H9 (cell line): ENCODE measurements around the gene ADAM33. TPM values are rescaled to one million over a fixed set of nuclear protein-coding genes. Genes with fewer than 3 reads are reported as not detected.

Experiments
- DNase-seq: peaks from one replicate; pipeline ENCODE4 v3.0.0-alpha.2; 2017
- H2AFZ ChIP-seq: one replicate; pipeline ENCODE4 v1.6.1; 2013; ENCODE audit warnings: mild to moderate bottlenecking, low read length, control low read depth, moderate library complexity
- H2AK5ac ChIP-seq: 2 replicates; pipeline ENCODE4 v1.6.1; 2013; ENCODE audit warnings: low read length, control low read depth, mixed read lengths; ENCODE audit not compliant: insufficient read length
- H2BK120ac ChIP-seq: one replicate; pipeline ENCODE4 v1.6.1; 2013; ENCODE audit warnings: low read depth, mild to moderate bottlenecking, low read length, control low read depth, inconsistent platforms; ENCODE audit not compliant: poor library complexity, severe bottlenecking
- H2BK12ac ChIP-seq: 2 replicates; pipeline ENCODE4 v1.6.1; 2013; ENCODE audit warnings: low read length, control low read depth, mixed read lengths, low read depth; ENCODE audit not compliant: insufficient read length
- H2BK15ac ChIP-seq: 2 replicates; pipeline ENCODE4 v1.6.1; 2013; ENCODE audit warnings: low read depth, low read length, control low read depth
- H2BK20ac ChIP-seq: one replicate; pipeline ENCODE4 v1.6.1; 2013; ENCODE audit warnings: low read depth, mild to moderate bottlenecking, low read length, control low read depth, inconsistent platforms; ENCODE audit not compliant: poor library complexity, severe bottlenecking
- H2BK5ac ChIP-seq: 2 replicates; pipeline ENCODE4 v1.6.1; 2013; ENCODE audit warnings: low read length, control low read depth, mixed read lengths; ENCODE audit not compliant: insufficient read length
- H3K14ac ChIP-seq: 2 replicates; pipeline ENCODE4 v1.6.1; 2013; ENCODE audit warnings: low read length, control low read depth; ENCODE audit not compliant: insufficient read depth
- H3K18ac ChIP-seq: 2 replicates; pipeline ENCODE4 v1.6.1; 2013; ENCODE audit warnings: low read depth, mild to moderate bottlenecking, mixed read lengths, low read length, control low read depth; ENCODE audit not compliant: insufficient read length
- H3K23ac ChIP-seq: 2 replicates; pipeline ENCODE4 v1.6.1; 2013; ENCODE audit warnings: low read length, control low read depth, mixed read lengths, low read depth; ENCODE audit not compliant: insufficient read length
- H3K23me2 ChIP-seq: 2 replicates; pipeline ENCODE4 v1.6.1; 2013; ENCODE audit warnings: low read depth, mild to moderate bottlenecking, mixed read lengths, low read length, control low read depth; ENCODE audit not compliant: insufficient read length, poor library complexity, severe bottlenecking
- H3K27ac ChIP-seq: 2 replicates; pipeline ENCODE4 v1.5.1; 2013; ENCODE audit warnings: low read length, control low read depth, mixed read lengths, low read depth; ENCODE audit not compliant: insufficient read length
- H3K27me3 ChIP-seq: 2 replicates; pipeline ENCODE4 v1.6.1; 2013; ENCODE audit warnings: low read length, control low read depth, inconsistent platforms; ENCODE audit not compliant: insufficient read depth
- H3K4ac ChIP-seq: 2 replicates; pipeline ENCODE4 v1.6.1; 2013; ENCODE audit warnings: low read depth, mild to moderate bottlenecking, control low read depth, inconsistent platforms, low read length, moderate library complexity
- H3K4me1 ChIP-seq: 2 replicates; pipeline ENCODE4 v1.6.1; 2013; ENCODE audit warnings: low read length, control low read depth, inconsistent platforms; ENCODE audit not compliant: insufficient read depth
- H3K4me2 ChIP-seq: 2 replicates; pipeline ENCODE4 v1.6.1; 2013; ENCODE audit warnings: low read length, control low read depth, mixed read lengths; ENCODE audit not compliant: insufficient read length, insufficient read depth
- H3K56ac ChIP-seq: 2 replicates; pipeline ENCODE4 v1.6.1; 2013; ENCODE audit warnings: low read depth, mild to moderate bottlenecking, mixed read lengths, low read length, control low read depth; ENCODE audit not compliant: insufficient read length
- H3K79me1 ChIP-seq: 2 replicates; pipeline ENCODE4 v1.6.1; 2013; ENCODE audit warnings: low read depth, mild to moderate bottlenecking, moderate library complexity, low read length, control low read depth, inconsistent platforms; ENCODE audit not compliant: insufficient read depth, poor library complexity, severe bottlenecking
- H3K79me2 ChIP-seq: 2 replicates; pipeline ENCODE4 v1.6.1; 2013; ENCODE audit warnings: low read length, control low read depth, inconsistent platforms; ENCODE audit not compliant: insufficient read depth
- H3K9ac ChIP-seq: 2 replicates; pipeline ENCODE4 v1.6.1; 2013; ENCODE audit warnings: low read length, control low read depth, mixed read lengths; ENCODE audit not compliant: insufficient read length; ENCODE audit errors: extremely low read depth
- H3K9me3 ChIP-seq: one replicate; pipeline ENCODE4 v1.6.1; 2013; ENCODE audit warnings: low read depth, low read length, inconsistent platforms; ENCODE audit not compliant: control insufficient read depth
- H3T11ph ChIP-seq: one replicate; pipeline ENCODE4 v1.6.1; 2013; ENCODE audit warnings: mild to moderate bottlenecking, low read length, control low read depth, inconsistent platforms
- H4K20me1 ChIP-seq: one replicate; pipeline ENCODE4 v1.6.1; 2013; ENCODE audit not compliant: control insufficient read depth, insufficient read length, insufficient read depth
- H4K5ac ChIP-seq: 2 replicates; pipeline ENCODE4 v1.6.1; 2013; ENCODE audit warnings: low read depth, mild to moderate bottlenecking, mixed read lengths, low read length, control low read depth; ENCODE audit not compliant: insufficient read length
- H4K8ac ChIP-seq: replicated peaks from 2 replicates; pipeline ENCODE4 v1.6.1; 2013; ENCODE audit warnings: low read length, control low read depth, mixed read lengths, low read depth; ENCODE audit not compliant: insufficient read length
- H4K91ac ChIP-seq: 2 replicates; pipeline ENCODE4 v1.6.1; 2013; ENCODE audit warnings: low read depth, mild to moderate bottlenecking, moderate library complexity, mixed read lengths, low read length, control low read depth; ENCODE audit not compliant: insufficient read length
- H3K27ac Mint-ChIP-seq, 3 experiments: 2 replicates in 2 of 3; 3 replicates in 1 of 3; pipeline ENCODE4 v1.8.0; 2020 to 2021; ENCODE audit warnings: mixed read lengths in 3 of 3, mild to moderate bottlenecking in 1 of 3, moderate library complexity in 1 of 3
- H3K27me3 Mint-ChIP-seq: 2 replicates; pipeline ENCODE4 v1.8.0; 2021; ENCODE audit warnings: low read depth, mild to moderate bottlenecking, moderate library complexity, mixed read lengths
- H3K36me3 Mint-ChIP-seq, 3 experiments: 2 replicates in 2 of 3; 3 replicates in 1 of 3; pipeline ENCODE4 v1.8.0; 2020 to 2021; ENCODE audit warnings: low read depth in 3 of 3, mixed read lengths in 3 of 3; ENCODE audit not compliant: insufficient read depth in 1 of 3
- H3K4me1 Mint-ChIP-seq, 2 experiments: 2 replicates each; pipeline ENCODE4 v1.8.0; 2020; ENCODE audit warnings: mixed read lengths in 2 of 2
- H3K4me3 Mint-ChIP-seq, 2 experiments: 2 replicates in 1 of 2; 3 replicates in 1 of 2; pipeline ENCODE4 v1.8.0; 2020 to 2021; ENCODE audit warnings: mild to moderate bottlenecking in 2 of 2, mixed read lengths in 2 of 2, moderate library complexity in 1 of 2
- H3K9me3 Mint-ChIP-seq, 2 experiments: 2 replicates in 1 of 2; 3 replicates in 1 of 2; pipeline ENCODE4 v1.8.0; 2020; ENCODE audit warnings: mild to moderate bottlenecking in 2 of 2, mixed read lengths in 2 of 2, moderate library complexity in 1 of 2
- WGBS: extraction: QIAGEN DNeasy Blood & Tissue Kit; methylation state at CpG from one replicate; pipeline ENCODE4 v1.1.7; 2013; ENCODE audit warnings: missing lambda C conversion rate, low lambda C conversion rate, mixed read lengths; ENCODE audit not compliant: insufficient read length; ENCODE audit errors: extremely low coverage; 5-methylcytosine and 5-hydroxymethylcytosine counted together
- total RNA-seq: library from RNA; stranded (reverse); gene quantifications from 2 replicates; pipeline ENCODE4 v1.2.1, GENCODE V29; 2021
- TF ChIP-seq, protein P1 (sequence below): fragments of 200-600 bp; sonication (generic); conservative IDR thresholded peaks from 3 replicates; pipeline ENCODE4 v1.8.0; 2021; ENCODE audit warnings: antibody characterized with exemption, mild to moderate bottlenecking

The ADAM33 gene
- total RNA-seq, 1 experiment from 2014 or later: 4.0 TPM

DNA sequence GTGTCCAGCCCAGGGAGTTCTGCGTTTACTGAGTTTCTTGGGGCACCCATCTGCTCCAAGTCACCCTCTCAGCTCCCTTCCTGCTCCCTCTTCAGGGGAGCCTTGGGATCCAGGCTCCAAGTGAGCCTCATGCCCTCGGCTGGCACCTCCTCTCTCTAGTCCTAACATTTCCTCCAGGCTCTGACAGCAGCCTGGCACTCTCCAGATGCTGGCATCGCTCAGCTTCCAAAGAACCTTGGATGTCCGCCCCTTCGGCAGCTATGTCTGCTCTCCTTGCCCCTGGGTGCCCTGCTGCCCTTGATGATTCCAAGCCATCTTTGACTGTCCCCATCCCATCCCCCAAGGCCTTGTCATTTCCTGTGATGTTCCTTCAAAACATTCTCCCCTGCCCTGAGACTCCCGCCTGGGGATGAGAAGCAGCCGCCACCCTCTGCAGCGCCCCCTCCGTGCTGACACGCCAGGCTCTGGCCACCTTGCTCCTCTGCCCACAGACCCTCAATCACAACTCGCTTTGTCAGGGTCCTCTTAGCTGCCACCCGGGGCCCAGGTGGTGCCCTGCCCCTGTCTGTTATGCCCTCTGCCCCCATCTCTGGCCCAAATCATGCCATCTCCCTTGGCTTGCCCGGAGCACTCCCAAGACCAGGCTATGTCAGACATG lies 12.0 kb downstream of the ADAM33 start:
- H3K23me2 ChIP-seq: no peaks in the 10 kb centered on the region
- no peak overlapping the region for H4K91ac ChIP-seq
- Mint-ChIP-seq H3K4me3 (no peak overlapping the region; a peak in 1 of 5 replicates), H3K27me3 (peaks cover 23% of the 10 kb centered on the region), H3K36me3 (0 out of 7 replicates have a peak, but pooled peaks cover 0 to 3% (median 0%) of the 10 kb centered on the region in 3 experiments), H3K4me1 (peaks cover 12 to 22% of the 10 kb centered on the region in 2 experiments), H3K9me3 (peaks cover 0 to 4% of the 10 kb centered on the region in 2 experiments; a peak in 1 of 5 replicates), H3K27ac (peak overlapping the region in 2 of 3 experiments; percentile 34 to 76; a peak in 1 of 7 replicates)
- H3K4me1 ChIP-seq: no peaks in the 10 kb centered on the region
- H3K23ac ChIP-seq: no peak overlapping the region
- no peak overlapping the region for H2BK12ac ChIP-seq
- H3K18ac ChIP-seq: no peak overlapping the region
- H4K20me1 ChIP-seq: no peaks in the 10 kb centered on the region
- no peak overlapping the region for H3K56ac ChIP-seq
- no peak overlapping the region for H4K8ac ChIP-seq
- no peaks in the 10 kb centered on the region for H3K79me2 ChIP-seq
- TF ChIP-seq, protein P1, sequence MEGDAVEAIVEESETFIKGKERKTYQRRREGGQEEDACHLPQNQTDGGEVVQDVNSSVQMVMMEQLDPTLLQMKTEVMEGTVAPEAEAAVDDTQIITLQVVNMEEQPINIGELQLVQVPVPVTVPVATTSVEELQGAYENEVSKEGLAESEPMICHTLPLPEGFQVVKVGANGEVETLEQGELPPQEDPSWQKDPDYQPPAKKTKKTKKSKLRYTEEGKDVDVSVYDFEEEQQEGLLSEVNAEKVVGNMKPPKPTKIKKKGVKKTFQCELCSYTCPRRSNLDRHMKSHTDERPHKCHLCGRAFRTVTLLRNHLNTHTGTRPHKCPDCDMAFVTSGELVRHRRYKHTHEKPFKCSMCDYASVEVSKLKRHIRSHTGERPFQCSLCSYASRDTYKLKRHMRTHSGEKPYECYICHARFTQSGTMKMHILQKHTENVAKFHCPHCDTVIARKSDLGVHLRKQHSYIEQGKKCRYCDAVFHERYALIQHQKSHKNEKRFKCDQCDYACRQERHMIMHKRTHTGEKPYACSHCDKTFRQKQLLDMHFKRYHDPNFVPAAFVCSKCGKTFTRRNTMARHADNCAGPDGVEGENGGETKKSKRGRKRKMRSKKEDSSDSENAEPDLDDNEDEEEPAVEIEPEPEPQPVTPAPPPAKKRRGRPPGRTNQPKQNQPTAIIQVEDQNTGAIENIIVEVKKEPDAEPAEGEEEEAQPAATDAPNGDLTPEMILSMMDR: no peak
- no peak overlapping the region for H2BK5ac ChIP-seq
- no peak overlapping the region for H3K27ac ChIP-seq
- no peak overlapping the region; the same call in 1 of the 2 replicates for H3K14ac ChIP-seq
- H2AK5ac ChIP-seq: no peak overlapping the region
- H2AFZ ChIP-seq: no peak overlapping the region
- H3K4me2 ChIP-seq: no peak overlapping the region
- H3K79me1 ChIP-seq: no peaks in the 10 kb centered on the region
- H3K9ac ChIP-seq: no peak overlapping the region
- H2BK20ac ChIP-seq: no peak overlapping the region
- no CpG with 5 or more reads among the region's 13 CpGs for WGBS
- H2BK120ac ChIP-seq: no peak overlapping the region
- H3K27me3 ChIP-seq: 0 out of 2 replicates have a peak, but pooled peaks cover 2% of the 10 kb centered on the region
- DNase-seq: no peak
- no peak overlapping the region for H2BK15ac ChIP-seq
- no peak overlapping the region for H3T11ph ChIP-seq
- no peak overlapping the region for H4K5ac ChIP-seq
- H3K9me3 ChIP-seq: no peaks in the 10 kb centered on the region
- no peak overlapping the region for H3K4ac ChIP-seq
